Measurements from ENCODE around the gene EML5. TPM values are rescaled to one million over a fixed set of nuclear protein-coding genes. Genes with fewer than 3 reads are reported as not detected.

The EML5 gene
- total RNA-seq, 1 donor, result under 0.01 TPM

DNA sequence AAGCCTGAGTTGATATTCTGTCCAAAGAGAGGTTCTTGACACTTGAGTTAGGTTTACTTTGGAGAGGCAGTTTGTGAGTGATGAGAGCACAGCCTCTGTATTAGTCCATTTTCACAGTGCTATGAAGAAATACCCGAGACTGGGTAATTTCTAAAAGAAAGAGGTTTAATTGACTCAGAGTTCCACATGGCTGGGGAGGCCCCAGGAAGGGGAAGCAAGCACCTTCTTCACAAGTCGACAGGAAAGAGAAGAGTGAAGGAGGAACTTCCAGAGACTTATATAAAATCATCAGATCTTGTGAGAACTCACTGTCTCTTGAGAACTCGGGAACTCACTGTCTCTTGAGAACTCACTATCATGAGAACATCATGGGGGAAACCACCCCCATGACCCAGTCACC, 224.6 kb downstream of the EML5 start:
- TF ChIP-seq, protein P1, sequence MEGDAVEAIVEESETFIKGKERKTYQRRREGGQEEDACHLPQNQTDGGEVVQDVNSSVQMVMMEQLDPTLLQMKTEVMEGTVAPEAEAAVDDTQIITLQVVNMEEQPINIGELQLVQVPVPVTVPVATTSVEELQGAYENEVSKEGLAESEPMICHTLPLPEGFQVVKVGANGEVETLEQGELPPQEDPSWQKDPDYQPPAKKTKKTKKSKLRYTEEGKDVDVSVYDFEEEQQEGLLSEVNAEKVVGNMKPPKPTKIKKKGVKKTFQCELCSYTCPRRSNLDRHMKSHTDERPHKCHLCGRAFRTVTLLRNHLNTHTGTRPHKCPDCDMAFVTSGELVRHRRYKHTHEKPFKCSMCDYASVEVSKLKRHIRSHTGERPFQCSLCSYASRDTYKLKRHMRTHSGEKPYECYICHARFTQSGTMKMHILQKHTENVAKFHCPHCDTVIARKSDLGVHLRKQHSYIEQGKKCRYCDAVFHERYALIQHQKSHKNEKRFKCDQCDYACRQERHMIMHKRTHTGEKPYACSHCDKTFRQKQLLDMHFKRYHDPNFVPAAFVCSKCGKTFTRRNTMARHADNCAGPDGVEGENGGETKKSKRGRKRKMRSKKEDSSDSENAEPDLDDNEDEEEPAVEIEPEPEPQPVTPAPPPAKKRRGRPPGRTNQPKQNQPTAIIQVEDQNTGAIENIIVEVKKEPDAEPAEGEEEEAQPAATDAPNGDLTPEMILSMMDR (IDR thresholded peaks at IDR 0.05; ENCODE audit: insufficient read depth, low read length), result no peak
- H3K4me3 ChIP-seq (ENCODE audit: low read depth, low read length), result no peak overlapping the region
- DNase-seq (ENCODE audit: low read depth), result no peak

DNA sequence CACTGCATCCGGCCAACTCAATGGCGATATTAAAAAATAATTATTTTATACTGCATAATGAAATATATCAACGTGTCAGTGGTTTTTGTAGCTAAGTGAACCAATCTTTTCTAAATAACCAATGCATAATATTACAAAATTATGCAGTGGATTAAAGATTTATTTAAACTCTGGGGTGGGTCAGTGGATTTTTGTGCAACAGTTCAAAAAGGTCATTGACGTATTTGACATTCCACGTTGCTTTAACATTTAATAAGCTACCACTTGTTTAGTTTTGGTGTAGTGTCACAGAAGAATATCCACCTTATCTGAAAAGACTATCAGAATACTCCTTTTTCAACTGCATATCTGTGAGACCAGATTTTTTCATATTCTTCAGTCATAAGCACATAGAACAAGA, 227.3 kb downstream of the EML5 start:
- TF ChIP-seq, protein P1 (IDR thresholded peaks at IDR 0.05; ENCODE audit: insufficient read depth, low read length), result no peak
- no peak for DNase-seq (ENCODE audit: low read depth)
- no peak overlapping the region for H3K4me3 ChIP-seq (ENCODE audit: low read depth, low read length)

DNA sequence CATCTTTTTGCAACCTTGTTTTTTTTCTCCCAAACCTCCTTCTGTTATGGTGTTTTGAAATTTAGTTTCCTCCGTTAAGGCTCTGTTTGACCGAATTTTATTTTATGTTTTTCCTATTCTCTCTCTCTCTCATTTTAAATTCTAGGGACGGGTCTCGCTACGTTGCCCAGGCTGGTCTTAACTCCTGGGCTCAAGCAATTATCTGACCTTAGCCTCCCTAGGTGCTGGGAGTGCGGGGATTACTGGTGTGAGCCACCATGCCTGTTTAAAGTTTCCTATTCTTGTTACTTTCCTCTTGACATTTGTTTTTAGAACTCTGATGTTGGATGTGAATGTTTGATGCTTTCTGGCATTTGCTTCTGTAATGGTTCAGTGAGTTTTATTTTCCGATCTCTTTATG, 228.9 kb downstream of the EML5 start:
- DNase-seq (ENCODE audit: low read depth), result no peak
- peak overlapping the region; percentile 89 for H3K4me3 ChIP-seq (ENCODE audit: low read depth, low read length)
- TF ChIP-seq, protein P1 (IDR thresholded peaks at IDR 0.05; ENCODE audit: insufficient read depth, low read length), result no peak

DNA sequence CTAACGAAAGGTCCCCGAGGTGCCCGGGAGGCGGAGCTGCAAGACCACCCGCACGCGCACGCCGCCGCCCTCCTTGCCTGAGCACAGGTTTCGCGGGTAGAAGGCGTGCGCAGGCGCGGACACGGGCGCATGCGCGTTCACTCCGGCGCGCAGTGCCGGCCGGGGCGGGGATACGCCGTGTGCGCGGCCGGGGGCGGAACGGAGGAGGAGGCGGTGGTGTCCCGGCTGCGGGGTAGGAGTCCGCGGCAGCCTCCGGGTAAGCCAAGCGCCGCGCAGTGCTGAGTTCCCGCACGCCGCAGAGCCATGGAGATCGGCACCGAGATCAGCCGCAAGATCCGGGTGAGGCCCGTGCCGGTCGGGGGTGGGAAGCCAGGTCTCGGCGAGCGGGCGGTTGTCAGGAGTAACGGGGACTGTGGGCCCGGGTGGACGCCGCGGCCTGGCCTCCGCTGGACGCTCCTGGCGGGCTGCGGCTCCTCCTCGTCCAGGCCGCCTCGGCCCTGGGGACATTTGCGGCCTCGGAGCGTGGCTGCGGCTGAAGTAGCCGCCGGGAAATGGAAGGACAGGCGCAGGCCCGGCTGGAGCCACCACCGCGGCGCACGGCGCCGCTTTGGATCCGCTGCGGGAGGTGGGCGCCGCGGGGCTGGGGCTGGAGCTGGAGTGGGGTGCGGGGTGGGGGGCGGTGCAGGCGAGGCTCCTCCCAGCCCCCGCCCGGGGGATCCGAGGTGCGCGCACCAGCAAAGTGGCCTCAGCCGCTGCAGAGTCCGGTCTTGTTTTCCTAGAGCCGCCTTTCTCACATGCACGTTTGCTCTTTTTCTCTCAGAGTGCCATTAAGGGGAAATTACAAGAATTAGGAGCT, 229.7 kb downstream of the EML5 start, which contains the start of gene ZC3H14:
Gene ZC3H14 (plus strand): TSS at position 207 of the 856 bp plus-strand sequence. CDS start 97 bp downstream, at position 304.
- TF ChIP-seq, protein P1 (IDR thresholded peaks at IDR 0.05; ENCODE audit: insufficient read depth, low read length), result no peak
- peak within 1 kb of the TSS; percentile 89 for H3K4me3 ChIP-seq (ENCODE audit: low read depth, low read length)
- DNase-seq (ENCODE audit: low read depth), result peak; percentile 78

DNA sequence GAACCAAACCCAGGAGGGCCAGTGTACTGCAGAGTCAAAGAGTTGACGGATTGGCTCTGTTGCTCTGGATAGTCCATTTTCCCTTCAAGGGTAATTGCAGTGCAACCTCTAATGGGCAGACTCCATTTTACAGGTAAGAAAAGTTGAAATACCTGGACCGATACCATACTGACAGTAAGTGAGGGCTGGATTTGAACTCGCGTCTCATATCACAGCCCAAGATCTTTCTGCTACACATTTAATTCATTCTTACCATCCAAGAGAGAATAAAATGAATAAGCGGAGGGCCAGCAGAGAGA, 230.3 kb downstream of the EML5 start:
- no peak for DNase-seq (ENCODE audit: low read depth)
- H3K4me3 ChIP-seq (ENCODE audit: low read depth, low read length), result peak overlapping the region; percentile 89
- TF ChIP-seq, protein P1 (IDR thresholded peaks at IDR 0.05; ENCODE audit: insufficient read depth, low read length), result no peak

Small RNA genes within 50 kb of the gene (small RNA-seq; reads per million reads assigned to genes)
- gene RF00019, result not detected
- not detected for gene RNU4-92P

Other genes with a start within 250 kb of the EML5 start
- 10.3 and 16.2 TPM in 2 replicates for gene PTPN21, start 237.9 kb downstream of the EML5 start, total RNA-seq (ENCODE audit: low replicate concordance)
- 35.6 and 78.3 TPM in 2 replicates for gene ZC3H14, start 229.9 kb downstream of the EML5 start, total RNA-seq (ENCODE audit: low replicate concordance)
- gene TTC8, start 31.7 kb upstream of the EML5 start, total RNA-seq (ENCODE audit: low replicate concordance), result 32.8 and 62.6 TPM in 2 replicates

Data from fibroblast of the aortic adventitia (primary cell).